GM19351 (cell line): Measurements from ENCODE around the gene FAM163A.
"Not testable (repeated sequence)": the region's sequence is repeated elsewhere in the genome, so short reads cannot be mapped to it uniquely, and the experiment has no call there.

Experiments used
- ATAC-seq: cut with Tn5 transposase; IDR thresholded peaks from one replicate; pipeline ENCODE4 v1.9.1; 2021; ENCODE audit warnings: mild to moderate bottlenecking, moderate library complexity; ENCODE audit not compliant: unreplicated experiment

FAM163A gene

GRCh38 chr1:179831852-179832699 lies 89.0 kb downstream of the FAM163A start:
- ATAC-seq: no peak

- not testable (repeated sequence) for ATAC-seq
These were observed 93.8 kb downstream of the FAM163A start for GRCh38 chr1:179836686-179837445.

GRCh38 chr1:179840107-179840506 lies 97.0 kb downstream of the FAM163A start:
- ATAC-seq: no peak

- ATAC-seq: no peak
These were observed 105.1 kb downstream of the FAM163A start for GRCh38 chr1:179848233-179848632.

GRCh38 chr1:179853102-179853501 lies 110.0 kb downstream of the FAM163A start:
- no peak for ATAC-seq

GRCh38 chr1:179855831-179856230 lies 112.7 kb downstream of the FAM163A start:
- not testable (repeated sequence) for ATAC-seq

GRCh38 chr1:179856296-179856695 lies 113.2 kb downstream of the FAM163A start:
- ATAC-seq: no peak

GRCh38 chr1:179857009-179857408 lies 113.9 kb downstream of the FAM163A start:
- ATAC-seq: no peak

- ATAC-seq: no peak
These were observed 117.6 kb downstream of the FAM163A start for GRCh38 chr1:179860652-179861051.

- ATAC-seq: no peak
These were observed 122.3 kb downstream of the FAM163A start for GRCh38 chr1:179865377-179865776.
